ENCODE measurements around the gene S100A12. TPM values are rescaled to one million over a fixed set of nuclear protein-coding genes. Genes with fewer than 3 reads are reported as not detected.

Gene S100A12
- total and polyA plus RNA-seq, 9 of the 15 experiments (the other 6 are each of a cell fraction or from before 2014, with no cell fraction given), result not detected

GRCh38 chr1:153343811-153344717 is 31.4 kb downstream of the S100A12 start (continued):
- TF ChIP-seq MAZ (CRISPR knock-in tag; conservative IDR thresholded peaks at IDR 0.05 in 1 of 2, IDR thresholded peaks at IDR 0.05 in 1 of 2), result peak; percentile 84 to 93
- peak; percentile 86 for TF ChIP-seq ATF7 (IDR thresholded peaks at IDR 0.05)
- TF ChIP-seq ZFP30 (CRISPR knock-in tag; IDR thresholded peaks at IDR 0.05; ENCODE audit: borderline replicate concordance), result no peak
- TF ChIP-seq SFPQ (IDR thresholded peaks at IDR 0.05; ENCODE audit: low read depth, low read length), result no peak
- peak; percentile 94 for TF ChIP-seq ZNF583 (CRISPR knock-in tag; IDR thresholded peaks at IDR 0.05)
- 0 out of 2 replicates have a peak, but pooled peaks have one; percentile 34 for TF ChIP-seq ZNF41 (CRISPR knock-in tag; conservative IDR thresholded peaks at IDR 0.05)
- peak; percentile 97 for TF ChIP-seq CUX1 (CRISPR knock-in tag; IDR thresholded peaks at IDR 0.05)
- peak; percentile 74 for TF ChIP-seq JUND (IDR thresholded peaks at IDR 0.05; ENCODE audit: borderline replicate concordance, low read depth, low read length)
- peak; percentile 79; the same call in 1 of the 3 replicates for TF ChIP-seq JUND (tag; IDR thresholded peaks at IDR 0.05; ENCODE audit: borderline replicate concordance, low read depth, low read length)
- TF ChIP-seq MBD2 (IDR thresholded peaks at IDR 0.05; ENCODE audit: borderline replicate concordance, low read depth), result peak; percentile 91
- no peak for TF ChIP-seq THAP7 (CRISPR knock-in tag; IDR thresholded peaks at IDR 0.05)
- TF ChIP-seq ARID1B (IDR thresholded peaks at IDR 0.05), result peak; percentile 100
- peak; percentile 99 for TF ChIP-seq LEF1 (IDR thresholded peaks at IDR 0.05)
- TF ChIP-seq ZBTB12 (CRISPR knock-in tag; IDR thresholded peaks at IDR 0.05), result peak; percentile 60; the same call in 1 of the 2 replicates
- peak; percentile 98 for TF ChIP-seq ZEB2 (IDR thresholded peaks at IDR 0.05)
- peak; percentile 99 for TF ChIP-seq PHB2 (IDR thresholded peaks at IDR 0.05; ENCODE audit: low read depth)
- 0 out of 2 replicates have a peak, but pooled peaks have one; percentile 75 for TF ChIP-seq DDX20 (tag; IDR thresholded peaks at IDR 0.05; ENCODE audit: low read depth)
